ENCODE measurements around the gene CFTR.

- TF ChIP-seq ZFP37 (tag by site-specific recombination; IDR thresholded peaks at IDR 0.05) = no peak
- TF ChIP-seq WT1 (tag by site-specific recombination; IDR thresholded peaks at IDR 0.05) = no peak
- TF ChIP-seq CTCF (tag by site-specific recombination; IDR thresholded peaks at IDR 0.05) = no peak
- no peak for TF ChIP-seq ZNF157 (tag by site-specific recombination; IDR thresholded peaks at IDR 0.05)
- TF ChIP-seq ATF2 (tag by site-specific recombination; IDR thresholded peaks at IDR 0.05; ENCODE audit: low read depth) = no peak
- no peak for TF ChIP-seq SCRT2 (tag by site-specific recombination; IDR thresholded peaks at IDR 0.05)
- no peak for TF ChIP-seq KLF16 (tag by site-specific recombination; IDR thresholded peaks at IDR 0.05)
- no peak for TF ChIP-seq ZBTB49 (tag by site-specific recombination; IDR thresholded peaks at IDR 0.05; ENCODE audit: low read depth)
- TF ChIP-seq ZNF514 (tag by site-specific recombination; IDR thresholded peaks at IDR 0.05) = no peak
- no peak for TF ChIP-seq SP2 (tag by site-specific recombination; IDR thresholded peaks at IDR 0.05)
Observed at GRCh38 chr7:117458977-117459583, 20.7 kb upstream of the CFTR start.
